Keratinocyte (primary cell): Measurements from ENCODE around the gene SMYD3.

Experiments used
- CTCF ChIP-seq, 3 experiments: IDR thresholded peaks in 1 of 3; conservative IDR thresholded peaks in 1 of 3; optimal IDR thresholded peaks in 1 of 3; 2 replicates in 2 of 3; 3 replicates in 1 of 3; pipeline versions ENCODE3 to v1.5.1; 2011; ENCODE audit warnings: low read length in 3 of 3, mild to moderate bottlenecking in 3 of 3, moderate library complexity in 2 of 3, control low read depth in 1 of 3, inconsistent platforms in 1 of 3; ENCODE audit not compliant: insufficient read depth in 2 of 3; ENCODE audit errors: extremely low read depth in 1 of 3
- EZH2 ChIP-seq: IDR thresholded peaks from one replicate; pipeline ENCODE4 v1.6.1; 2012; ENCODE audit warnings: inconsistent platforms, mild to moderate bottlenecking, low read length, moderate library complexity

DNA sequence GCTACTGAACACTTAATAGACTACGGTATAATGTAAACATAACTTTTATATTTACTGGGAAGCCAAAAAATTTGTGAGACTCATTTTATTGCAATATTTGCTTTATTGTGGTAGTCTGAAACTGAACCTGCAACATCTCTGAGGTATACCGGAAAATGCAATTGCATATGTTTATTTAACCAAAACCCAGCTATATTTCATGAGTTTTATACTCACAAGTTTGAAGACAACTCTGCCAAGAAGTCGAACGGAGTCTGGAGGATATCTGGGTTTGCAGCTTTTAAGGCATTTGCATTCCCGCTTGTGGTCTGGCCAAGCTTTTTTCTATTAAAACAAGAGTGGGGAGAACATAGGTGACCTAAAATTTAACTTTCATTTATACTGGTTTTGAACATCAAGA, 171.9 kb downstream of the SMYD3 start:
- TF ChIP-seq CTCF (optimal IDR thresholded peaks at IDR 0.05 in 1 of 3, IDR thresholded peaks at IDR 0.05 in 1 of 3, conservative IDR thresholded peaks at IDR 0.05 in 1 of 3; ENCODE audit: extremely low read depth in 1 of 3, insufficient read depth in 2 of 3, low read length in 3 of 3) (no peak), EZH2 (no peak)
